K562 (cell line): ENCODE data around the gene DDX39A. TPM values are rescaled to one million over a fixed set of nuclear protein-coding genes. Genes with fewer than 3 reads are reported as not detected.

Source experiments
- EGR1 ChIP-seq: fragments of 450-650 bp; conservative IDR thresholded peaks from 2 replicates; pipeline ENCODE4 v1.6.1; 2017; ENCODE audit warnings: mild to moderate bottlenecking
- HMGN3 ChIP-seq: IDR thresholded peaks from 2 replicates; pipeline ENCODE4 v1.6.1; 2011; ENCODE audit warnings: borderline replicate concordance, low read depth, mild to moderate bottlenecking, mixed read lengths, low read length; ENCODE audit not compliant: insufficient read length; ENCODE audit errors: extremely low read depth
- IFI16 ChIP-seq: fragments of 250-450 bp; sonication (Bioruptor Pico); IDR thresholded peaks from 2 replicates; pipeline ENCODE4 v2.1.2; 2022; ENCODE audit warnings: mild to moderate bottlenecking, inconsistent platforms
- KAT8 ChIP-seq: fragments of 450-650 bp; IDR thresholded peaks from 2 replicates; pipeline ENCODE4 v1.6.1; 2016; ENCODE audit warnings: low read depth, mild to moderate bottlenecking
- KLF6 ChIP-seq: fragments of 250-450 bp; sonication (Bioruptor Pico); IDR thresholded peaks from 2 replicates; pipeline ENCODE4 v1.4.0; 2020; ENCODE audit warnings: mild to moderate bottlenecking, moderate library complexity, borderline replicate concordance
- POLR2A ChIP-seq: fragments of 450-650 bp; conservative IDR thresholded peaks from 2 replicates; pipeline ENCODE4 v1.6.1; 2016
- RB1 ChIP-seq: fragments of 450-650 bp; IDR thresholded peaks from 2 replicates; pipeline ENCODE4 v1.6.1; 2017; ENCODE audit warnings: low read depth, mild to moderate bottlenecking
- SPI1 ChIP-seq: IDR thresholded peaks from 2 replicates; pipeline ENCODE4 v1.6.1; 2011; ENCODE audit warnings: low read depth, low read length, control low read depth, borderline replicate concordance
- ZC3H4 ChIP-seq: sonication (generic); formaldehyde crosslinking; IDR thresholded peaks from 2 replicates; pipeline ENCODE4 v1.9.0; 2021; ENCODE audit warnings: missing genetic modification reagents, borderline replicate concordance
- ZNF583 ChIP-seq: fragments of 250-450 bp; sonication (Bioruptor Pico); IDR thresholded peaks from 2 replicates; pipeline ENCODE4 v1.4.0; 2020
- ZNF695 ChIP-seq: fragments of 450-650 bp; formaldehyde crosslinking; IDR thresholded peaks from 2 replicates; pipeline ENCODE4 v1.4.0; 2020; ENCODE audit warnings: mild to moderate bottlenecking, moderate library complexity
- polyA plus RNA-seq, 8 experiments: library from polyadenylated mRNA; depleted of rRNA in 4 of 8; stranded (reverse) in 5 of 8; unstranded in 3 of 8; fragments of >200 nt; fragmentation: Nextera tagmentation in 2 of 8; fragmentation: Illumina TruSeq in 1 of 8; extraction: Ambion mirVana in 2 of 8; extraction: Trizol in 1 of 8; gene quantifications; 2 replicates each; pipeline versions ENCODE4 v1.2.1 to v1.2.3, GENCODE V29; 2011 to 2014; ENCODE audit warnings: inconsistent platforms in 1 of 8, missing spikeins in 1 of 8
- total RNA-seq, 7 experiments: library from RNA; depleted of rRNA in 6 of 7; stranded (reverse); fragments of >200 nt in 6 of 7; fragmentation: Illumina TruSeq in 2 of 7; extraction: Trizol in 2 of 7; gene quantifications; 2 replicates each; pipeline versions ENCODE4 v1.2.1 to v1.2.3, GENCODE V29; 2011 to 2021; ENCODE audit warnings: low replicate concordance in 1 of 7
- TF ChIP-seq, protein P1 (sequence below): sonication (generic); formaldehyde crosslinking; IDR thresholded peaks from 2 replicates; pipeline ENCODE4 v1.9.0; 2022; ENCODE audit warnings: mild to moderate bottlenecking, missing genetic modification reagents
- TF ChIP-seq, protein P2 (sequence below): fragments of 450-650 bp; IDR thresholded peaks from 2 replicates; pipeline ENCODE4 v1.6.1; 2014; ENCODE audit warnings: low read depth, mild to moderate bottlenecking, moderate library complexity, borderline replicate concordance
- TF ChIP-seq, protein P3 (sequence below), 3 experiments: IDR thresholded peaks in 2 of 3; conservative IDR thresholded peaks in 1 of 3; 2 replicates each; pipeline ENCODE4 v1.5.1; 2011 to 2012; ENCODE audit warnings: low read length in 3 of 3, mild to moderate bottlenecking in 3 of 3, control low read depth in 2 of 3, improper control_type of control experiment in 1 of 3, inconsistent platforms in 1 of 3, low read depth in 1 of 3, mixed read lengths in 1 of 3, moderate library complexity in 1 of 3; ENCODE audit not compliant: insufficient read depth in 2 of 3
- TF ChIP-seq, protein P4 (sequence below): sonication (generic); formaldehyde crosslinking; IDR thresholded peaks from 2 replicates; pipeline ENCODE4 v1.8.0; 2022; ENCODE audit warnings: missing genetic modification reagents, mild to moderate bottlenecking, borderline replicate concordance
- TF ChIP-seq, protein P5 (sequence below): fragments of 250-450 bp; sonication (Bioruptor Pico); IDR thresholded peaks from 2 replicates; pipeline ENCODE4 v1.5.0; 2021
- TF ChIP-seq, protein P6 (sequence below): IDR thresholded peaks from 2 replicates; pipeline ENCODE4 v1.6.1; 2011; ENCODE audit warnings: borderline replicate concordance, low read depth, mild to moderate bottlenecking, moderate library complexity, low read length; ENCODE audit not compliant: insufficient read depth, poor library complexity, severe bottlenecking

Gene DDX39A
- total and polyA plus RNA-seq, 9 of the 15 experiments (the other 6 are each of a cell fraction or from before 2014, with no cell fraction given): 90.3 to 250 (median 188) TPM

DNA sequence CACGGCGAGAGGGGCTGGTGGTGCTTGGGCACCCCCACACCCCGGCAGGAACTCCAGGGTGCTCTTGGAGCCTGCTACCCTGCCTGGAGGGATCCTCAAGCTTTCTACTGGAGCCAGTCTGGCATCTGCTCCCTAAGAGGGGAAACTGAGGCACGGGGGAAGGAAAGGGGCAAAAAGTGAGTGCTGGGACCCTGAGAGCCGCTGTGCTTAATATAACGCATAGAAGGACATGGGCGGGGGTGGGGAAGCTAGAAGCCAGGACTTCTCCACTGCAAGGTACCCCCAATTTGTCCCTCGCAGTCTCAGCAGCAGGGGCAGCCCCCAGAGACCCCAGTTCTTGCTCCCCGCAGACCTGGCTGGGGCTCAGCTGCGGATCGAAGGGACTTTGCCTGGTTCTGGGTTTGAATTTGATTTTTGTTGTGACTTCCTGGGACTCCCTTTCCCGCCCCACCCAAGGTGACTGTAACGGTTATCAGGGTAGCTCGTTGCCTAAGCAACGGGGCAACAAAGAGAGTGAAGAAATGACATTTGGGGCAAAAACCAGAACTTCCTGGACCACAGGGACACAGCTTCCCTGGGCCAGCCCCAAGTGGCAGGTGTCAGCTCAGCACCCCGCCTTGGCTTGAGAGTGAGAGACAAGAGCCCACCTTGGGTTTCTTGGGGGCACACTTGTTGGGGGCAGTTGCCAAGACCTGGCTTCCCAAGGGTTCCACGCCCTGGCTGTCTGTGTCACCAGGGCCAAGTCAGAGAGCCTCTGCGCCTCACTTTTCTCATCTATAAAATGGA lies 37.3 kb downstream of the DDX39A start (continued):
- TF ChIP-seq, protein P1, sequence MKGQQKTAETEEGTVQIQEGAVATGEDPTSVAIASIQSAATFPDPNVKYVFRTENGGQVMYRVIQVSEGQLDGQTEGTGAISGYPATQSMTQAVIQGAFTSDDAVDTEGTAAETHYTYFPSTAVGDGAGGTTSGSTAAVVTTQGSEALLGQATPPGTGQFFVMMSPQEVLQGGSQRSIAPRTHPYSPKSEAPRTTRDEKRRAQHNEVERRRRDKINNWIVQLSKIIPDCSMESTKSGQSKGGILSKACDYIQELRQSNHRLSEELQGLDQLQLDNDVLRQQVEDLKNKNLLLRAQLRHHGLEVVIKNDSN: 0 out of 2 replicates have a peak, but pooled peaks have one; percentile 9
- TF ChIP-seq, protein P2, sequence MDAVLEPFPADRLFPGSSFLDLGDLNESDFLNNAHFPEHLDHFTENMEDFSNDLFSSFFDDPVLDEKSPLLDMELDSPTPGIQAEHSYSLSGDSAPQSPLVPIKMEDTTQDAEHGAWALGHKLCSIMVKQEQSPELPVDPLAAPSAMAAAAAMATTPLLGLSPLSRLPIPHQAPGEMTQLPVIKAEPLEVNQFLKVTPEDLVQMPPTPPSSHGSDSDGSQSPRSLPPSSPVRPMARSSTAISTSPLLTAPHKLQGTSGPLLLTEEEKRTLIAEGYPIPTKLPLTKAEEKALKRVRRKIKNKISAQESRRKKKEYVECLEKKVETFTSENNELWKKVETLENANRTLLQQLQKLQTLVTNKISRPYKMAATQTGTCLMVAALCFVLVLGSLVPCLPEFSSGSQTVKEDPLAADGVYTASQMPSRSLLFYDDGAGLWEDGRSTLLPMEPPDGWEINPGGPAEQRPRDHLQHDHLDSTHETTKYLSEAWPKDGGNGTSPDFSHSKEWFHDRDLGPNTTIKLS: no peak
- TF ChIP-seq KLF6 (CRISPR knock-in tag) (no peak), KAT8 (no peak), POLR2A (peak; percentile 44; the same call in 1 of the 2 replicates), HMGN3 (no peak), ZNF695 (CRISPR knock-in tag) (no peak), ZNF583 (CRISPR knock-in tag) (no peak), ZC3H4 (peak; percentile 90; the same call in 1 of the 2 replicates), RB1 (0 out of 2 replicates have a peak, but pooled peaks have one; percentile 10), IFI16 (CRISPR knock-in tag) (no peak), SPI1 (no peak), EGR1 (0 out of 2 replicates have a peak, but pooled peaks have one; percentile 1)
- TF ChIP-seq, protein P3, sequence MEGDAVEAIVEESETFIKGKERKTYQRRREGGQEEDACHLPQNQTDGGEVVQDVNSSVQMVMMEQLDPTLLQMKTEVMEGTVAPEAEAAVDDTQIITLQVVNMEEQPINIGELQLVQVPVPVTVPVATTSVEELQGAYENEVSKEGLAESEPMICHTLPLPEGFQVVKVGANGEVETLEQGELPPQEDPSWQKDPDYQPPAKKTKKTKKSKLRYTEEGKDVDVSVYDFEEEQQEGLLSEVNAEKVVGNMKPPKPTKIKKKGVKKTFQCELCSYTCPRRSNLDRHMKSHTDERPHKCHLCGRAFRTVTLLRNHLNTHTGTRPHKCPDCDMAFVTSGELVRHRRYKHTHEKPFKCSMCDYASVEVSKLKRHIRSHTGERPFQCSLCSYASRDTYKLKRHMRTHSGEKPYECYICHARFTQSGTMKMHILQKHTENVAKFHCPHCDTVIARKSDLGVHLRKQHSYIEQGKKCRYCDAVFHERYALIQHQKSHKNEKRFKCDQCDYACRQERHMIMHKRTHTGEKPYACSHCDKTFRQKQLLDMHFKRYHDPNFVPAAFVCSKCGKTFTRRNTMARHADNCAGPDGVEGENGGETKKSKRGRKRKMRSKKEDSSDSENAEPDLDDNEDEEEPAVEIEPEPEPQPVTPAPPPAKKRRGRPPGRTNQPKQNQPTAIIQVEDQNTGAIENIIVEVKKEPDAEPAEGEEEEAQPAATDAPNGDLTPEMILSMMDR (IDR thresholded peaks at IDR 0.05 in 2 of 3, conservative IDR thresholded peaks at IDR 0.05 in 1 of 3; ENCODE audit: insufficient read depth in 2 of 3, low read depth in 1 of 3, low read length in 3 of 3): 0 out of 6 replicates have a peak, but pooled peaks of 1 of the 3 experiments have one; percentile 21
- TF ChIP-seq, protein P4, sequence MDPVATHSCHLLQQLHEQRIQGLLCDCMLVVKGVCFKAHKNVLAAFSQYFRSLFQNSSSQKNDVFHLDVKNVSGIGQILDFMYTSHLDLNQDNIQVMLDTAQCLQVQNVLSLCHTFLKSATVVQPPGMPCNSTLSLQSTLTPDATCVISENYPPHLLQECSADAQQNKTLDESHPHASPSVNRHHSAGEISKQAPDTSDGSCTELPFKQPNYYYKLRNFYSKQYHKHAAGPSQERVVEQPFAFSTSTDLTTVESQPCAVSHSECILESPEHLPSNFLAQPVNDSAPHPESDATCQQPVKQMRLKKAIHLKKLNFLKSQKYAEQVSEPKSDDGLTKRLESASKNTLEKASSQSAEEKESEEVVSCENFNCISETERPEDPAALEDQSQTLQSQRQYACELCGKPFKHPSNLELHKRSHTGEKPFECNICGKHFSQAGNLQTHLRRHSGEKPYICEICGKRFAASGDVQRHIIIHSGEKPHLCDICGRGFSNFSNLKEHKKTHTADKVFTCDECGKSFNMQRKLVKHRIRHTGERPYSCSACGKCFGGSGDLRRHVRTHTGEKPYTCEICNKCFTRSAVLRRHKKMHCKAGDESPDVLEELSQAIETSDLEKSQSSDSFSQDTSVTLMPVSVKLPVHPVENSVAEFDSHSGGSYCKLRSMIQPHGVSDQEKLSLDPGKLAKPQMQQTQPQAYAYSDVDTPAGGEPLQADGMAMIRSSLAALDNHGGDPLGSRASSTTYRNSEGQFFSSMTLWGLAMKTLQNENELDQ (CRISPR knock-in tag): no peak
- TF ChIP-seq, protein P5, sequence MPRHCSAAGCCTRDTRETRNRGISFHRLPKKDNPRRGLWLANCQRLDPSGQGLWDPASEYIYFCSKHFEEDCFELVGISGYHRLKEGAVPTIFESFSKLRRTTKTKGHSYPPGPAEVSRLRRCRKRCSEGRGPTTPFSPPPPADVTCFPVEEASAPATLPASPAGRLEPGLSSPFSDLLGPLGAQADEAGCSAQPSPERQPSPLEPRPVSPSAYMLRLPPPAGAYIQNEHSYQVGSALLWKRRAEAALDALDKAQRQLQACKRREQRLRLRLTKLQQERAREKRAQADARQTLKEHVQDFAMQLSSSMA: no peak
- TF ChIP-seq, protein P6, sequence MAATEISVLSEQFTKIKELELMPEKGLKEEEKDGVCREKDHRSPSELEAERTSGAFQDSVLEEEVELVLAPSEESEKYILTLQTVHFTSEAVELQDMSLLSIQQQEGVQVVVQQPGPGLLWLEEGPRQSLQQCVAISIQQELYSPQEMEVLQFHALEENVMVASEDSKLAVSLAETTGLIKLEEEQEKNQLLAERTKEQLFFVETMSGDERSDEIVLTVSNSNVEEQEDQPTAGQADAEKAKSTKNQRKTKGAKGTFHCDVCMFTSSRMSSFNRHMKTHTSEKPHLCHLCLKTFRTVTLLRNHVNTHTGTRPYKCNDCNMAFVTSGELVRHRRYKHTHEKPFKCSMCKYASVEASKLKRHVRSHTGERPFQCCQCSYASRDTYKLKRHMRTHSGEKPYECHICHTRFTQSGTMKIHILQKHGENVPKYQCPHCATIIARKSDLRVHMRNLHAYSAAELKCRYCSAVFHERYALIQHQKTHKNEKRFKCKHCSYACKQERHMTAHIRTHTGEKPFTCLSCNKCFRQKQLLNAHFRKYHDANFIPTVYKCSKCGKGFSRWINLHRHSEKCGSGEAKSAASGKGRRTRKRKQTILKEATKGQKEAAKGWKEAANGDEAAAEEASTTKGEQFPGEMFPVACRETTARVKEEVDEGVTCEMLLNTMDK: no peak
